HG03066 (cell line): ENCODE data around the gene SLC29A2.

Experiments used
- ATAC-seq: cut with Tn5 transposase; IDR thresholded peaks from one replicate; pipeline ENCODE4 v1.9.1; 2021; ENCODE audit warnings: low read depth; ENCODE audit not compliant: unreplicated experiment

Gene SLC29A2

DNA sequence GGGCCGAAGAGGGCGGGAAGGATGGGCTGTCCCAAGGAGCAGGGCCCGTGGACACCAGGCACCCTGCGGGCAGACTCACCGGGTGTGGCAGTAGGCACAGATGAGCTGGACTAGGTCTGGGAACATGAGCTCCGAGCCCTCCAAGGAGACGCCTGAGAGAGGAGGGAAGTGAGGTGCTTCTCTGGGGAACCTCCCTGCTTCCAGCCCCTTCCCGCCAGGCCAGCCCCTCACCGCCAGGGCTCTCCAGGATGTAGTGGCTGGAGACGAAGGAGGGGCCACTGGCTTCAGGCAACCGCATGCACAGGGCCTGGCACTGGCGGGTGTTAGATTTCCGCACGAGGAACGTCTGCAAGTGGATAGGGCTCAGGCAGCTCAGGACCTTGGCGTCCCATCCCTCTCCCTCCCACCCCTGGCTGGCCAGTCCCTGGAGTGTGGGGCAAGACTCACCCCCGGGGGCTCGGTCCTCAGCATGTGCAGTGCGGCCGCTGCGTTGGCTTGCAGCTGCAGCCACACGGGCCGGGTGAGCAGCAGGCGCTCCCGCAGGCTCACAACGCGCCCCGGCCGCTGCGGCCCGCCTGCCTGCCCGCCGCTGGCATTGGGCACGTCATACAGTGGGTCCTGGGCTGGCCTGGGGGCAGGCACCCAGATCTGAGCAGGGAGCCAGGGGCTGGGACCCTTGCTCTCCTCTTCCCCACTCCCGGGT lies 35.9 kb downstream of the SLC29A2 start:
- ATAC-seq, result no peak

DNA sequence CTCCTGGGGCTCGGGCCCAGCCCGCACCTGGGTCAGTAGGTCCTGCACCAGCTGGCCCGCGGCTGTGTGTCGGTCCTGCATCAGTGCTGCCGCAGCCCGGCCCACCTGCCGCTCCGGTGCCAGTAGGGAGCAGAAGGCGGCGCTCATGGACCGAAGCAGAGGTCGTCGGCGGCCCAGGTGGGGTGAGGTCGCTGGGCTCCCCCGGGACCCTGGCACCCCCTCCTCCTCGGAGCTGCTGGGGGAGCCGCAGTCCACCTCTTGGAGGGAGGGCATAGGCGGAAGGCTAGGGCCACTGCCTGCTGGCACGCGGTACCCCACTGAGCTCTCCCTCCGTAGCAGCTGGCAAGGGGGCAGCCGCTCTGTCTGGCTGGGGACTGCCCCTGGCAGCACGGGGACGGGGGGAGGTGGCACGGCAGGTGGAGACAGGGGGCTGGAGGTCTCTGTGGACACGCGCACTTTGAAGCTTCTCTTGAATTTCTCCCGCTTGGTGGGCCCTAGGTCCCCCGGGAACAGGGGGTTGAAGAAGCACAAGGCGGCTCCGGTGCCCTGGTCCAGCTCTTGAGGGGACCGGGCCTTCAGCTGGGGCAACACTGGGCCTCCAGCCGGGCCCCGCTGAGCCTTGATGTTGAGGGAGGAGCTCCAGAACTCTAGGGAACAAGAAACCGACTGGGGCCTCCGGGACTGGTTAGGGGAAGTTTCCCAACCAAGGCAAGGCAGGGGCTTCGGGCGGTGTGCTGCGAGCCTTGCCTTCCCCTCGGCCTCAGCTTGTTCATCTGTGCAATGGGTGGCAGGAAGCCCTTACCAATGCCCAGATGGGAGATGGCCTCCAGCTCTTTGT lies 36.7 kb downstream of the SLC29A2 start:
- ATAC-seq, result no peak

DNA sequence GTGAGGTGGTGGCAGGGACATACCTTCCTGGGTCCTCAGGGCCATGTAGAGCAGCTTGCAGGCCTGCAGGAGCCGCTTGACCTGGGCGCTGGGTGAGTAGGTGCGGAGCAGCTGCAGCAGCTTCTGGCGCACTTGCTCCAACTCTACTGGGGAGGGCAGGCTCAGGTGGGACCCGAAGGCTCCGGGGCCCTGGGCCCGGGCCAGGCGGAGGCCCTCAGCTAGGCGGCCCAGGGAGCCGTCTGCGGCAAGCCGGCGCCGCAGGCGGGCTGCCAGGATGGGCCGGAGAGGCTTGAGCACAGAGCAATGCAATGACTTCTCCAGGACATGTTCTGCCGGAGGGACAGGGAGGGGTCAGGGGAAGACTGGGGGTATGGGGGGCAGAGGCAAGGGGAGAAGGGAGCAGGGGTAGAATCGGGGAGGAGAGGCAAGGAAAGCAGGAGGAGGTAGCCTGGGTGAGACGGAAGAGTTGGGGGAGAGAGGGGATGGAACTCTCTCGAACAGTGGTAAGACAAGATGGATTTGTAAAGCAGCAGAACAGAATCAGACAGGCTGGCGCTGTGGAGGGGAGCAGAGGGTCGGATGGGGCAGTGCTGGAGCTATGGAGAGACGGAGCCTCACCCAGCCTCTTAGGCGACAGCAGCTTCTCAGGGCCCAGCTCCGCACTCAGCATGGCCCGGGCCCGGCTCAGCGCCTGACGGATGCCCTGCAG lies 37.5 kb downstream of the SLC29A2 start:
- no peak for ATAC-seq

DNA sequence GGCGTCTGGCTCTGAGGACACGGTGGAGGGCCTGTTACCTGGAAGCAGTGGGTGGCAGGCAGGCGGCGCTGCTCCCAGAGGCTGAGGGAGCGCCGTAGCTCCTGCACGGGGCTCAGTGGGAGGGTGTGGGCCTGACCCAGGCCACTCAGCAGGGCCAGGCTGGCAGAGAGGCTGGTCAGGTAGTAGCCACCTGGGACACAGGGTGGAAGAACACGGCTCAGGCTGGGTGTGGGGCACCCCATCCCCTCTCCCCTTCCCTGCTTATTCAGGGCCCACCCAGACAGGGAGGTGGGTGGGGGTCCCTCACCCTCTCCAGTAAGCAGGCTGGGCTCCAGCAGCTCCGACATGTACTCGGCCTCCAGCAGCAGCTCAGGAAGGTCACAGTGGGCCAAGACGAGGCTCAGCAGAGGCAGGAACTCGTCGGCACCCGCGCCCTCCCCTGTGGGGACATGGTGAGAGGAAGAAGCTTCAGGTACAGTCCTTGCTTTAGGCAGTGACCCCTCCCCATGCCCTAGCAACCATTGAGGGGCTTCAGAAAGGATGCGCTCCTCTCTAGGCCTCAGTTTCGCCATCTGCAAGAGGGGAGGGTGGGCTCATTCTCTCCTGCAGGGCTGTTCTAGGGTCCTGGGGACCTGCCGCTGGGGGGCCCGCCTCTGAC lies 38.2 kb downstream of the SLC29A2 start:
- no peak for ATAC-seq

DNA sequence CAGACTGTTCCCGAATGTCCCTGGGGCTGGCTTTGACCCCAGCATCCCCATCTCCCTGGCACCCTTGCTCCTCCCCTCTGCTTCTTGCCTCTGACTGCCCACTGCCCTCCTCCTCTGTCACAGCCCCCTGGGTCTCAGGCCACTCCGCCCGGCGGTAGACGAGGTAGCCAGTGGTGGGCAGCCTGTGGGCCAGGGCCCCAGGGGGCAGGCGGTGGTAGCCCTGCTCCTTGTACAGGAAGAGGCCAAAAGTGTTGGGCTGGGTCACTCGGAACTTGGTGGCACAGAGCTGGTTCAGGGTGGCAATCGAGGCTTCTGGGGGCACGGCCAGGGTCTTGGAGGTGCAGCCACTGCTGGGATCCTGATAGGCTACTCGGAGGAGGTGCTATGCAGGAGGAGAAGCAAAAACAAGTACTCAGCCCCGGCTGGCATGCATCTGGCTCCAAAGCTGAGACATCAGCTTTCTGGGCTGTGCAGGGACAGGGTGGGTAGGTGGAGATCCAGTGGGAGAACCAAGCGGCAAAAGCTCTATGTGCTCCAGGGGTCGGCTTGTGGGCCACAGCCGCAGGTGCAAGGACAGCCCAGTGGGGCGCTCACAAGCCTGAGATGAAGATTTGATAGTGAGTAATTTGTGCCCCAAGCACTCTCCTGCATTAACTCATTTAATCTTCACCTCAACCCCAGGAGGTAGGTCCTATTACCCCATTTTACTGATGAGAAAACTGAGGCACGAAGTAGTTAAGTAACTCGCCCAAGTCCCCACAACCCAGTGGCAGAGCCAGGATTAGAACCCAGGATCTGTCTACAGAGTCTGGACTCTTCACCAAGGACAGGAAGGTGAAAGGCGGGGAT lies 39.0 kb downstream of the SLC29A2 start:
- ATAC-seq, result no peak

DNA sequence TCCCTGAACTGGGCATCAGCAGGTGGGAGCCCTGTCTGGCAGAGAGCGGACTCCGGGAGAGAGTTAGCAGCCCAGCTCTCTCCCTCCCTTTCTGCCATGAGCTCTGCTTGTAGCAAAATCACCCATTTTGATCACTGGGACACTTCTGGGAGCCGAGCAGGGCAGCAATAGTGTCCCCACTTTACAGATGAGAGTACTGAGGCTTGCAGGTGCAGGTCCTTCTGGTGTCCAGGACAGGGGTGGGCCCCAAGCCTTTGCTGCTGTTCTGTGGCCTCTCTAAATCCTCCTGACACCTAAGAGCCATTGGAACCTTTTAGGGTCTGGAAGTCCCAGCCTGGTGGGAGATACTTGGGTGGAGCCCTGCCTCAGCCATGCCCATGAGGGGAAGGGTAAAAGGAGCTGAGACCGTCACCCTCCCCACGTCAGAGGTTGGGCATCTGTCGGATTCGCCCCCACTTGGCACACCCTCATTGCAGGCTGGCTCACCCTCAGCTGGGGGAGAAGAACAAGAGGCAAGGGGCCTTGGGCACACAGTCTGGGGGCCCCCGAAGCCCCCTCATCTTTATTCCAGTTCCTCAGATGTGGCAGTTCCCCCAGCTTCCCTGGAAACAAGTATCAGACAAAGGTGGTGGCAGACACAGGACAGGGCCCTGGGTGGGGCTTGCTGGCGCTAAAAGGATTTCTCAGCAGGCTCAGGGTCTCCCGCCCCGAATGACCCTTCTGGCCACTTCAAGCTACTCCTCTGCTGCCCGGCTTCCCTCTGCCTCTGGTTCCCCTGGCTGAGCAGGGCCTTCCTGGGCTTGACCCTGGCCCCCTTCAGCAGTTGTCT lies 39.8 kb downstream of the SLC29A2 start:
- ATAC-seq, result no peak

DNA sequence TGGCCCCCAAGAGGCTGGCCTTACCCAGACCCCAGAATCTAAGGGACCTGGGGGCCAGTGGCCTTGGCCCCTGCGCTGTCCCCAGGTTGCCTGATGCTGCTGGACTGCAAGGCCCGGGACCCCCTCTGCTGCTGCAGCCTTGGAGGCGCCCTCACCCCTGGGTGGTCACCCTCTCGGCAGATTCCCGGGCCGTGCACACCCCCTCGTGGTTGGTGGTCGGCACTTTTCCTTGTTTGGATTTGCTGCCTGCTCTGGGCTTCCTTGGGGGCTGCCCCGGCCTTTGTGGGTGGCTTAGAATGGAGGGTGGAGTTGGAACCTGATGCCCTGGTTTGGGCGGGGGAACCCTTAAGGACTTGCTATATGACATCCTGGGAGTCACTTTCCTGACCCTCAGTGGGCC lies 40.6 kb downstream of the SLC29A2 start:
- ATAC-seq, result no peak

DNA sequence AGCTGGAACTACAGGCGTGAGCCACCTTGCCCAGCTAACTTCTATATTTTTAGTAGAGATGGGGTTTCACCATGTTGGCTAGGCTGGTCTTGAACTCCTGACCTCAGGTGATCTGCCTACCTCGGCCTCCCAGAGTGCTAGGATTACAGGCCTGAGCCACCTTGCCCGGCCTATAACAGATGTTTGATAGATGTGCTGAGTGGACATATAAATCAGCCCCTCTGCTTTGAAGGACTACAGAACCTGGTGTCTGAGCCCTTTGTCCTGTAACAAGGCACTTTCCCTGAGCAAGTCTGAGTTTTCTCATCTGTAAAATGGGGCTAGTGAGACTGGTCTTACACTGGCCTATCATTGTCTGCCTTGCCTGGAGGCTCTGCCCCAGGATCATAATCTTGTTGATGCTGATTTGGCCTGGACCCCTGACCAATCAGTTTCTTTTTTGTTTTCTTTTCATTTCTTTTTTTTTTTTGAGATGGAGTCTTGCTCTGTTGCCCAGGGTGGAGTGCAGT lies 42.3 kb downstream of the SLC29A2 start:
- ATAC-seq, result no peak

DNA sequence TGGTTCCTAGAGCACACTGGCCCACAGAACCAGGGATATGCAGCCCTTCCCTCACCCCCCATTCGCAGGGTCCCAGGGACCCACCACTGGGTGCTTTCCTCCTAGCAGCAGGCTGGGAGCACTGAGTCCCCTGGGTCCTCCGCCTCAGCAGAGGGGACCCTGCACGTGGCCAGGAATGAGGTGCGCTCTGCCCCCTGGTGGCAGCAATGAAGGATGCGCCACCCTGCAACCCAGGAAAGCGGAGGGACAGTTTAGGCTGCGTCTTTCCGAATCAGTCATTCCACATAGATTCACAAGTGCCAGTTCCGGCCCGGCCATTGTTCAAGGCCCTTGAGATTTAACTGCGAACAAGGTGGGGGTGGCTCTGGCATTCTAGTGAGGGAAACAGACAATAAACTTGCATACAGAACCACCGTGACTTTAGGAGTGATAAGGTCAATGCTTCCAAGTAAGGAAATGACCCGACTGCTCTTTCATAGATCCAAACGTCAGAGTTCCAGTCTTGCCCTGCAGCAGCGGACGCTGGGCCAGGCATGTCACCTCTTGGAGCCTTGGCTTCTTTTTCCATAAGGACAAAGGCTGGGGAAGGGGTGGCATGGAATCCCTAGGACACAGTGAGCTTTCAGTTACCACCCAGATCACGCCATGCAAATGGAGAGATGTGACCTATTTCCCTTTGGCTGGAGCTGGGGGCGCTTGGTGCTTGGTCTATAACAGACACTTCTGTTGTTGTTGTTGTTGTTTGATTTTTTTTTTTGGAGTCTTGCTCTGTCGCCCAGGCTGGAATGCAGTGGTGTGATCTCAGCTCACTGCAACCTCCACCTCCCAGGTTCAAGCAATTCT lies 43.0 kb downstream of the SLC29A2 start:
- peak; percentile 56 for ATAC-seq

DNA sequence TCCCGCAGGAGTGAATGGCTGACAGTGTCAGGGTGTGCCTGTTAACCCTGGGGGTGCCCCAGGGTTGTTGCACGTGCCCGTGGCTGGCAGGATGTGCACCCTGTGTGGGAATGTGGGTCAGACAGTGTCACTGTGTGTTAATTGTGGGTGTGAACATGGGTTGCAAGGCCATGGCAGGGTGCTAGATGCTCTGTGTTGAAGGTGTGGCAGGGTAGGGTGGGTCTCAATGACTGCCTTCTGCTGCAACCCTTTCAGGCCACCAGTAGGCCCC lies 43.6 kb downstream of the SLC29A2 start:
- no peak for ATAC-seq

DNA sequence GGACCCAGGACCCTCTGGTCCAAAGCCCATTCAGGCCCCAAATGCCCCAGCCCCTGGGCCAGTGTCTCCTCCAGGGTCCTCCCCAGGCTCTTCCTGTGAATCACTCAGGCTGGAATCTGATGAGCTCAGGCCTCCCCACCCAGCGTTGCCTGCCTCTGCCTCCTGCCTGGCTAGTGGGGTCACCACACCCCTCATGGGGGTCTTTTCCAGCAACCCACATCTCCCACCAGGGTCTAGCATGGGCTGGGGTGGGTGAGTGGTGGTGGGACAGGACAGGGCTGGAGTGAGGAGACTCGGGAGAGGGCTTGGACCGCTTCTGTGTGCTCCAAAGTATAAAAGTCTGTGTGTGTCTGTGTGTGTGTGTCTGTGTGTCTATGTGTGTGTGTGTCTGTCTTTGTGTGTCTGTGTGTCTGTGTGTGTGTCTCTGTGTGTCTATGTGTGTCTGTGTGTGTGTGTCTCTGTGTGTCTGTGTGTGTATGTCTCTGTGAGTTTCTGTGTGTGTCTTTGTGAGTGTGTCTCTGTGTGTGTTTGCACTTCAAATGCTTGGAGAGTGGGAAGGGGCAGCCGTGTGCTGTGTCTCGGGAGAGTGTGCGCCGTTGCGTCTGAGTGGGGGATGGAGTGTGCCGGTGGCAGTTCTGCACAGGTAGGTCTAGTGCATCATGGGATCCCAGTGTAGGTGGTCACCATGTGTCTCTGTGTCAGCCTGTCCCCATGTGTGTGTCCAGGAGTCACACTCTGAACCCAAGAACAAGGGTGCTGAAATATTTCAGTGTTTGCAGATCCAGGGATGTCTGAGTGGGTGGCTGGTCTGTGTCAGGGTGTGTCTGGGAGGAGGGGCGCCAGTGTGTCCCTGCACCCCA lies 44.2 kb downstream of the SLC29A2 start:
- no peak for ATAC-seq

DNA sequence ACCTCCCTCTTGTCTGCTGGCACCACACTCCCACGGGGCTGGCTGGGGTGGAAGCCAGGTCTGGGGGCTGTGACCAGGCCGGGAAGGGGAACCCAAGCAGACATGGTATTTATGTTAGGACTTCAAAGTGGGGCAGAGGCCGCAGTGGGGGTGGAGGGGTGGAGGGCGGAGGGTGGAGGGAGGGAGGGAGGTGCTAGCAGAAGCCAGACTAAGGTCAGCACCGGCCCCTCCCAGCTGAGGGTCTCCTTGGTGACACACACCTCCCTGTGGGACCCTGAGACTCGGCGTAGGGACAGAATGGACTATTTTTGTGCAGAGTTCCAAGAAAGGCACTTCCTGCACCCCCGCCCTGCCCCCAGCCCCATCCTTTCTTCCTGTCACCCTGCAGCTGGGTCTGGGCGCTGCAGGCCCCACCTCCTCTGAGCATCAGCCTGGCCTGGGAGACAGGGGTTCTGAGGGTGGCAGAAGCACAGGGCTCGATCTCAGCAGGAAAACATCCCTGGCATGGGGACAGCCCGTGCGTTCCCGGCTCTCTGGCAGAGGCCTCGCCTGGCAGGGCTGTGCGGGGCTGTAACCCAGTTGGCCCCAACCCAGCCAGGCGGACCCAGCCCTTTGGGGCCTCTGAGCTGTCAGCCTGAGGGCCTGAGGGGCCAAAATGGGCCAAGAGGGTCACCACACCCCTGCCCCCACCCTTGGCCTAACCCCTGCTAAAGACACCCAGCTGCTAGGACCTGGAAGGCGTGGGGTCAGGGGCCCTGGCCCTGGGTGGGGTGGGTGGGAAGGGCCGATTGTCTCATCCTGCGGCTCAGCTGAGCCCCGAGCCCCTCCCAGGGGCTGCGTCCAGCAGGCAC lies 45.1 kb downstream of the SLC29A2 start:
- no peak for ATAC-seq

DNA sequence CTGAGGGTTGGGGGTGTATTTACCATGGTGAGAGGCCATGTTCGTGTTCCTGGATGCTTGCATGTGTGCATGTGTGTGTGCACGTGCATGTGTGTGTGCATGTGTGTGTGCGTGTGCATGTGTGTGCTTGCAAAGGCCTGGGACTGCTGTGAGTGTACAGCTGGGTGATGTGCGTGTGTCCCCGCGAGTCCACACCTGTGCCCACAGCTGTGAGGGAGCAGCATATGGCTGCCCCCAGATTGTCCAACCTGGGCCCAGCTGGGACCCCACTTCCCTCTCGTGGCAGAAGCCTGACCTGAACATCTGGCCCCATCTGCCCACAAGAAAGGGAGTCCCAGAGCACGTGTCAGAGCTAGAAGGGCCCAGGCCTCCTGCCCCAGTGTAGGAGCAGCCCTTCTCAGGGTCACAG lies 46.3 kb downstream of the SLC29A2 start:
- no peak for ATAC-seq

DNA sequence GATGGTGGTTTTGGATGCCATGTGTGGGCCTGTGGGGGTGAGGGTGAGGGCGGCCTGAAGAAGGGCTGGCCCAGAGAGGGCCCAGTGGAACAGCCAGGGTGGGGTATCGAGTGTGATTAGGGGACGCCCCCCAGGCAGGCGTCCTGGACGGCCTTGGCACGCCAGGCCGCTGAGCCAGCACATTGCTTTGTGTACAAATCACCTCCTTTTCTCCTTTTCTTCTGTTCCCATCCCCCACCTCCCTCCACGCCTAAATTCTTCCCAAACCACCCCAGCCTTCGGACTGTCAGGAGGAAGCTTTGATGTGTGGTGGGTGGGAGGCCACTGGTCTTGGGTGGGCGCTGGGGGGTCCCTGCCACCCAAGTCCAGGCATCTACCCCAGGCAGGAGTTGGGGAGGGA lies 46.9 kb downstream of the SLC29A2 start:
- ATAC-seq, result no peak

DNA sequence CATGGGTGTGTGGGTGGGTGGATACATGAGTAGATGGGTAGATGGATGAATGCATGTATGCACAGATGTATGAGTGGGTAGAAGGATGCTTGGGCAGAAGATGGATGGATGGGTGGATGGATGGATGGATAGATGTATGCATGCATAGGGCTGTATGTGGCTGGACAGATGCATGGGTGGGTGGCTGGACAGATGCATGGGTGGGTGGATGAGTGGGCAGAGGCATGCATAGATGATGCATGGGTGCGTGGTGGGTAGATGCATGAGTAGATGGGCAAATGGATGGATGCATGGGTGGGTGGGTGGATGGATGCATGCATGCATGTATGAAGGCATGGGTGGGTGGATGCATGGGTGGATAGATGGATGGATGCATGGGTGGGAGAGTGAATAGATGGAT lies 47.9 kb downstream of the SLC29A2 start:
- ATAC-seq, result no peak

DNA sequence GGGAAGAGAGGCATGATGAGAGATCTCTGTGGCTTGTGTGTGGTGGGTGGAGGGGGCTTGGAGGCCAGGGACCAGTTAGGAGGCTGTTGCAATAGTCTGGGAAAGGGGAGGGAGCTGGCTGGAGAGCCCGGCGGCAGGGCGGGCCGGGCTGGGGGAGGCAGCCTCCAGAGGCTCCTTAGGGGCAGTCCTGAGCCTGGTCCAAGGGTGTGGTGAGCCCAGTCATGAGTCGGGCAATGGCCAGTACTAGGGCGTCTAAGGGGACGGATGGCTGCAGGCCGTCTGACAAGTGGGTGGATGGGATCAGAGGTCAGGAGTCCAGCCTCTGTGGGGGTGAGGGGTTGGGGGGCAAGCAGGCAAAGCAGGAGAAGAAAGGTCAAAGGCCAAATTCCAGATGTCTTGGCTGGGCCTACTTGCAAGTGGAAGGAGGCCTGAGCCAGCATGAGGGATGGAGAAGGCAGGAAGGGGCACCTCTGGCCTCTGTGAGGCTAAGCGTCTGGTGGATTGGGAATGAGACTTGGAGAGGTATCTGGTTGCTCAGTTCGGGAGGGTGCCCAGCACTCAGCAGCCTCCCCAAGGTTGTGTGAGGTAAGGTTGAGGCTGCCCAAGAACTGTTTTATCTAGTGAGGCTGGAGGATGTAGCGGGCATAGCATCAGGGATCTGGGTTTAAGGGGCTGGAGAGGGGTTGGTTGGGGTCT lies 48.7 kb downstream of the SLC29A2 start:
- no peak for ATAC-seq
